HG03025 (cell line): ENCODE measurements around the gene CTDSP2.

Experiments used
- ATAC-seq: cut with Tn5 transposase; IDR thresholded peaks from one replicate; pipeline ENCODE4 v1.9.1; 2021; ENCODE audit warnings: mild to moderate bottlenecking, moderate library complexity; ENCODE audit not compliant: unreplicated experiment, low FRiP score

CTDSP2 gene

DNA sequence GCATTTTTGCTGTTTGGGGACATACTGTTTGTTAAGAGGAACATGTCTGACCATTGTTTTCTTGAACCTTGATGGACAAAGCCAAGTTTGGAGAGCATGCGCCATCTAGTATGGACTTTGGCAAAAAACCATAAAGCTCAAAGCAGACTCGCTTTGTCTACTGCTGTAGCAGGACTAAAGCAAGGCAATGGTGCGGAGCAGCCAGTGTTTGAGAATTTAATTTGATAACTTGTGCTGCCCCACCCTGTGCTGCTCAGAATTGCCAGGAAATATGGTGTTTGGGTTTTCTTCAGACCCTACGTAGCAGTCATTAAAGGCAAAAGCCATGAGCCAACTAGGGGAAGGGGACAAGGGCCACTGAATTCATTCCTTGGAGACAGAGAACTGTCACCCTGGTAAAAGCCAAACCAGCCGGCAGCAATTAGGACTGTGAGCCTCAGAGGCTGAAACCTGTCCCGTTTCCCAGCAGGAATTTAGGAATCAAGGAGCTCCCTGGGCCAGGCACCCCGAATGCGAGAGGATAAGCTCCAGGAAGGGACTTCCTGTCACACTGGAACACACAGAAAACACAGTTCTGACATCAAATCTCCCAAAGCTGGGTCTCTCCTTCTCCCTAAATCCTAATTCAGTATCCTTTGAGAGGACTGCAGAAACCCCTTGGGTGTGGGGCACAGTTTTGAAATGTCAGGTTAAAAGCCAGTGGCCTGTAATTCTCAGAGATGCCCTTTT lies 29.1 kb downstream of the CTDSP2 start:
- ATAC-seq, result no peak

- no peak for ATAC-seq
Measured at GRCh38 chr12:57816855-57817151, 29.7 kb downstream of the CTDSP2 start.

- ATAC-seq, result no peak
Measured at GRCh38 chr12:57816001-57816854, 30.3 kb downstream of the CTDSP2 start.

GRCh38 chr12:57815177-57816000 lies 31.1 kb downstream of the CTDSP2 start:
- ATAC-seq, result no peak

DNA sequence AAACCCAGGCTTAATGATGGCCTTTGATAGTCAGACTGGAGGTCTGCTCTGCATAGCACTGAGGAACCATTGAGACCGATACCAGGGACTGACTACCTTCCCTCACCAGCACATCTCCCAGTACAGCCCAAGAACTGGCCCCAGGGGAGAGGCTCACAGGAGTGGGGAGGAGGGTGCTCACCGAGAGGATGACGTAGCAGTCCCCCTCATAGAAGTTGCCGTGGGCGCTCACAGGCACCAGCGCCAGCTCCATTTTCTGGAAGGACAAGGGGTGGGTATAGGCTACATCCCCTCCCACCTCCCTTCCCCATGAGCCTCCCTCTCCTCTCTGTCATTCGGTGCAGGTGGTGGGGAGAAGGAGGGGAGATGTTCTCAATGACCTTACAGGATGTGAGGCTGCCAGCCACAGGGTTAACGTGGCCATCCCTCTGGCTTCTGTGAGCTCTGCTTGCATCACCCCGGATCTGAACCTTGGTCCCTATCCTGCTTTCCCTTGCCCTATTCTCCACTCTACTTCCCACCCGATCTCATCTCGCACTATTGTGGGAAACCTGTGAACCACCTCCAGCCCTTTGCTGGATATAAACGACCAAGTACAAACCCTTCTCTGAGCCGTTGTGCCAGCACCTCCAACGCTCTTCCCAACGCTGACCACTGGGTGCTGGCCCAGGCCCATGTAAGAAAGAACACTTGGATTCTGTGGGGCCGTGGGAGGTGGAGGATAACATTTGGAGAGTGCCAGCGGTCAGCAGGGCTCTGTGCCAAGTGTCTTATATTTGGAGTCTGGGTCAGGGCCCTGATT lies 32.4 kb downstream of the CTDSP2 start:
- no peak for ATAC-seq

- ATAC-seq, result no peak
Measured at GRCh38 chr12:57813111-57813970, 33.2 kb downstream of the CTDSP2 start.

DNA sequence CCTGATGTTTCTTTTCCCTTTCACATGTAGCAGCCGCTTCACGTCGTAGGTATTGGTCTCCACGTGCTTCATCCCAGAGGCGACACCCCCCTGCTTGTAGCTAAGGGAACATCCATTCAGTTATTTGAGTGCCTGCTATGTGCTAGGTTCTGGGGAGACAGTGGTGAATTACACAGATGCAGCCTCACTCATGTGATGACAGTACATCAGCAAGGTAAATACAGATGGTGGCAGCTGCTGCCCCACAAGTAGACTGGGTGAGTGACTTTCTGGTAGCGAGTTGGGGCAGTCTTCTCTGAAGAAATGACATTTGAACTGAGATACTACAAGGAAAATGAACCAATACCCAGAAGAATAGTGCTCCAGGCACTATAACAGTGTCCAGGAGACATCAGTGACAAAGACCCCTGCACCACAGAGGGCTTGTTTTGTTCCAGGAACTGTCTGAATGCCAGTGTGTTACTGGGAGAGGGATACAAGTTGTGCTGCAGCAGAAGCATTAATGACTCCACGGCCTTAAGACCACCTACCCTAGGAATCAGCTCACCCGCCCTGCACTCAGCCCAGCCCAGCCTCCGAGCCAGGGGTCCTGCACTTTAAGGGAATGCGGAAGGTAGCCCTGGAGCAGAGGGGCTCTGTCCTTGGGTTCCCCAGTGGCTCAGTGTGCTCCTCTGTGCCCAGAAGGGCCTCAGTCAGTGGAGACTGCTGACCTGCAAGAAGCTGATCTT lies 35.3 kb downstream of the CTDSP2 start:
- no peak for ATAC-seq

GRCh38 chr12:57810450-57810849 lies 36.1 kb downstream of the CTDSP2 start:
- ATAC-seq, result no peak

- no peak for ATAC-seq
Measured at GRCh38 chr12:57809425-57809824, 37.1 kb downstream of the CTDSP2 start.

- no peak for ATAC-seq
Measured at GRCh38 chr12:57808351-57808750, 38.2 kb downstream of the CTDSP2 start.

DNA sequence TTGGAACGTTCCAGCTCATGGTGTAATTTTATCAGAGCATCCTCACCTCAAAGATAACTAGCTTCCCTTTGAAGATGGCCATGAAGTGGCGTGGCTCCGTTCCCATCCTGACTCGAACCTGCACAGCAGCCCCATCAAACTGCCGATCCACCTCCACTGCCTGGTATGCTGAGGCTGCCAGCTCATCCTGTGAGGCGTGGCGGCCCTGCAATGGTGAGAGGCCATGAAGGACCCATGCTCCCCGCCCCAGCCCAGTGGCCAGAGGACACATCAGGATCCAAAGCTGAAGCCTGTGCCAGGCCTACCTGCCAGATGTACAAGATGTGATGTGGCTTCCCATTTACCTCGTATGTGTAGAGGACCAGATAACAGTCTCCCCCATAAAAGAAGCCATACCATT lies 39.2 kb downstream of the CTDSP2 start:
- no peak for ATAC-seq

GRCh38 chr12:57806677-57807076 lies 39.9 kb downstream of the CTDSP2 start:
- no peak for ATAC-seq

DNA sequence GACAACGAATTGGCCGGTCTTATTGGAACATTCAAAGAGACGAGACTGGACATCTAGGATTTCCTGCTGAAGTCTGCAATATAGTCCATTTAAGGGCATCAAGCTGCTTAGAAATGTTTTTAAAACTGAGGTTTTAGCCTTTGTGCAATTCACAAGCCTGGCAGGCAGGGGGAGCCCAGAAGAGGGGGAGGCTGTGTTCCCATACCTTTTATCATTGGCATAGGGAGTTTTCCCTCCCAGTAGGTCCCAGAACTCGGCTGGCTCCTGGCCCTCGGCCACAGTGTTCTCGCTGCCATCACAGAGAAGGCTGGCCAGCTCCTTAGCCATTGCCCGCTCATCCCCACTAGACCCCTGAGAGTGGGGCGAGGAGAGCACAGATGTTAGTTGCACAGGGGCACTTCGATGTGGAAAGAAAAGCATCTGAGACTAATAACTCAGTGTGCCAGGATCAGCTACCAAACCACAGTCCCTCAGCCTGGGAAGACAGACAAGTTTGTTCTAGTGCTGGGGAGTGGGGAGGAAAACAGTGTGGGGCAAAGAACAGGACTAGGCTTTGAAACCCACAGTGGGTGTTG lies 43.1 kb downstream of the CTDSP2 start:
- ATAC-seq, result no peak

GRCh38 chr12:57802607-57803006 lies 43.9 kb downstream of the CTDSP2 start:
- ATAC-seq, result no peak

- ATAC-seq, result no peak
Measured at GRCh38 chr12:57800965-57801364, 45.6 kb downstream of the CTDSP2 start.

DNA sequence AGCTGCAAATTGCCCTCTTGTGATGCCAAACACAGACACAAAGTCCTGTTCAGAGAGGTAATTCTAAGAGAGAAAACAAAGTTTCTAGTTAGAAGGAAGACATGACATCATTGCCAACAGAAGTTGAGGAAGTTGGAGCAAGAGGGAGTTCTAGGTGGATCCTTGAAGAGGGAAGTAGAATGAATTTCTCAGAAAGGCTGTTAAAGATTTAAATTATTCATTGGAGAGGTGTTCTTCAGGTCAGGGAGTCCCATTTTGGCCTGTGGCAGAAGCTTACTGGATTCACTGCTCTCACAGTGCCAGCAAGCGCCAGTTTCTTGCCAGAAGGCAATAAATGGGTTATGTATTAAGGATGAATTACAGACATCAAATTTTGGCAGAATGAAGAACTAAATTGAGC lies 48.6 kb downstream of the CTDSP2 start:
- ATAC-seq, result no peak

GRCh38 chr12:57796996-57797395 lies 49.5 kb downstream of the CTDSP2 start:
- no peak for ATAC-seq

GRCh38 chr12:57795354-57795753 lies 51.2 kb downstream of the CTDSP2 start:
- ATAC-seq, result no peak
